Mesothelial cell of epicardium (in vitro differentiated cells): ENCODE data around the gene ZNF540. TPM values are rescaled to one million over a fixed set of nuclear protein-coding genes. Genes with fewer than 3 reads are reported as not detected.
A peak's percentile ranks its signal among the peaks of the same experiment; 100 is the strongest.

ENCODE experiments used
- DNase-seq, 2 experiments: peaks; one replicate each; pipeline ENCODE4 v3.0.0; 2021; ENCODE audit warnings: low spot score in 2 of 2; ENCODE audit not compliant: unreplicated experiment in 2 of 2
- H3K27ac Mint-ChIP-seq: 2 replicates; pipeline ENCODE4 v1.8.0; 2021; ENCODE audit warnings: mixed read lengths
- H3K27me3 Mint-ChIP-seq: 2 replicates; pipeline ENCODE4 v1.8.0; 2021; ENCODE audit warnings: low read depth, mixed read lengths
- H3K36me3 Mint-ChIP-seq: 2 replicates; pipeline ENCODE4 v1.8.0; 2021; ENCODE audit warnings: mixed read lengths
- H3K4me1 Mint-ChIP-seq: 2 replicates; pipeline ENCODE4 v1.8.0; 2021; ENCODE audit warnings: mixed read lengths
- H3K4me3 Mint-ChIP-seq: 2 replicates; pipeline ENCODE4 v1.8.0; 2021; ENCODE audit warnings: mild to moderate bottlenecking, moderate library complexity, mixed read lengths
- H3K9me3 Mint-ChIP-seq: 2 replicates; pipeline ENCODE4 v1.8.0; 2021; ENCODE audit warnings: mixed read lengths
- total RNA-seq: library from RNA; stranded (reverse); gene quantifications from 3 replicates; pipeline ENCODE4 v1.2.1, GENCODE V29; 2021
- TF ChIP-seq, protein P1 (sequence below): fragments of 200-600 bp; sonication (generic); IDR thresholded peaks from one replicate; pipeline ENCODE4 v1.5.0; 2021; ENCODE audit warnings: antibody characterized with exemption; ENCODE audit not compliant: unreplicated experiment

The ZNF540 gene
- total RNA-seq, 1 donor from 2014 or later: 0.98 TPM

DNA sequence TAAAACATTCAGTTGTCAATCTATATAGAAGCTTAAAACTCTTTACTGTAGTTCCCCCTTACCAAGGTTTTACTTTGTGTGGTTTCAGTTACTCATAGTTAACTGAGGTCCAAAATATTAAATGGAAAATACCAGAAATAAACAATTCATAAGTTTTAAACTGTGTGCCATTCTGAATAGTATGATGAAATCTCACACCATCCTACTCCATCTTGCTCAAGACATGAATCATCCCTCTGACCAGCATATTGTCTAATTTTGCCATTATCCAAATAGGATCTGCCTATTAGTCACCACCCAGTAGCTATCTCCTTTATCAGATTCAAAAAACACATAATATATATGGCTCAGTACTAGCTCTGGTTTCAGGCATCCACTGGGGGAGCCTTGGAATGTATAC is 22.5 kb upstream of the ZNF540 start:
- H3K27ac Mint-ChIP-seq: no peak overlapping the region
- no peak for DNase-seq
- TF ChIP-seq, protein P1, sequence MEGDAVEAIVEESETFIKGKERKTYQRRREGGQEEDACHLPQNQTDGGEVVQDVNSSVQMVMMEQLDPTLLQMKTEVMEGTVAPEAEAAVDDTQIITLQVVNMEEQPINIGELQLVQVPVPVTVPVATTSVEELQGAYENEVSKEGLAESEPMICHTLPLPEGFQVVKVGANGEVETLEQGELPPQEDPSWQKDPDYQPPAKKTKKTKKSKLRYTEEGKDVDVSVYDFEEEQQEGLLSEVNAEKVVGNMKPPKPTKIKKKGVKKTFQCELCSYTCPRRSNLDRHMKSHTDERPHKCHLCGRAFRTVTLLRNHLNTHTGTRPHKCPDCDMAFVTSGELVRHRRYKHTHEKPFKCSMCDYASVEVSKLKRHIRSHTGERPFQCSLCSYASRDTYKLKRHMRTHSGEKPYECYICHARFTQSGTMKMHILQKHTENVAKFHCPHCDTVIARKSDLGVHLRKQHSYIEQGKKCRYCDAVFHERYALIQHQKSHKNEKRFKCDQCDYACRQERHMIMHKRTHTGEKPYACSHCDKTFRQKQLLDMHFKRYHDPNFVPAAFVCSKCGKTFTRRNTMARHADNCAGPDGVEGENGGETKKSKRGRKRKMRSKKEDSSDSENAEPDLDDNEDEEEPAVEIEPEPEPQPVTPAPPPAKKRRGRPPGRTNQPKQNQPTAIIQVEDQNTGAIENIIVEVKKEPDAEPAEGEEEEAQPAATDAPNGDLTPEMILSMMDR: no peak
- H3K4me3 Mint-ChIP-seq: no peak overlapping the region
- H3K4me1 Mint-ChIP-seq: no peaks in the 10 kb centered on the region
- H3K36me3 Mint-ChIP-seq: peaks cover 64% of the 10 kb centered on the region
- peaks cover 60% of the 10 kb centered on the region for H3K9me3 Mint-ChIP-seq
- no peaks in the 10 kb centered on the region for H3K27me3 Mint-ChIP-seq

DNA sequence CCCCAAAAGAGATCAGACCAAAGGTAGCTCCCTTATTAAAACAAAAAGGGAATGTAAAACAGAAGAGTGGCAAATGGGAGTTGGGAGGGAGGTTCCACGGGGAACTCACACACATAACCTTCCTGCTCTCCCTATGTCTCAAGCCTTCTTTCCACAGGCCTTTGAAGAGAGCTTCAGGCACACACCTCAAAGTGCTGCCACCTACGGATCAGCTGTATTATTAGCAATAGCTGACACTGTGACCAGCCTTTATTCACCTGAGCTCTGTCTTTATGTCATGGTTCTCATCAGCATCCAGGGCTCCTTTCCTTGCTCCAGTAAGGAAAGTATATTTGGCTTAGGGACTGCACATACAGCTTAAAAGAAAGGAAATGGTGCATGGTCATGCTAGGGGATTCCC is 11.3 kb upstream of the ZNF540 start:
- no peak overlapping the region for H3K4me3 Mint-ChIP-seq
- H3K27me3 Mint-ChIP-seq: no peaks in the 10 kb centered on the region
- TF ChIP-seq, protein P1: no peak
- DNase-seq: no peak
- peaks cover 51% of the 10 kb centered on the region for H3K9me3 Mint-ChIP-seq
- no peaks in the 10 kb centered on the region for H3K4me1 Mint-ChIP-seq
- no peak overlapping the region for H3K27ac Mint-ChIP-seq
- peaks cover 64% of the 10 kb centered on the region for H3K36me3 Mint-ChIP-seq

DNA sequence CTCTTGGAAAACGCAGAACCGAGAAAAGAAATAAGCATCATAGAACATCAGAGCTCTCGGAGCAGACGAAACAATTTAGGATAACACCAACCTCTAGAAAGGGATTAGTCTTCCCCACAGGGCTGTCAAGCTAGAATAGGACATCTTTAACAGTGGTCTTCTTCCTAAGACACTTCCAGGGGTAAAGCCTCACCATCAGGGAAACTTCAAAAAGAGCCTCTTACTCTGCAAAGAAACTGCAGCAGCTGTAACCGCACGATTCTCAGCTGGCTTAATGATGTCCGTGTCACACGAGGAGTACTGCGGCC is 726 bp upstream of the ZNF540 start:
- Mint-ChIP-seq H3K9me3 (peaks cover 19% of the 10 kb centered on the region), H3K4me3 (peak overlapping the region; percentile 83), H3K27ac (peak overlapping the region; percentile 99), H3K36me3 (peaks cover 19% of the 10 kb centered on the region), H3K27me3 (peaks cover 10% of the 10 kb centered on the region), H3K4me1 (peaks cover 17% of the 10 kb centered on the region)
- DNase-seq: no peak
- TF ChIP-seq, protein P1: no peak

DNA sequence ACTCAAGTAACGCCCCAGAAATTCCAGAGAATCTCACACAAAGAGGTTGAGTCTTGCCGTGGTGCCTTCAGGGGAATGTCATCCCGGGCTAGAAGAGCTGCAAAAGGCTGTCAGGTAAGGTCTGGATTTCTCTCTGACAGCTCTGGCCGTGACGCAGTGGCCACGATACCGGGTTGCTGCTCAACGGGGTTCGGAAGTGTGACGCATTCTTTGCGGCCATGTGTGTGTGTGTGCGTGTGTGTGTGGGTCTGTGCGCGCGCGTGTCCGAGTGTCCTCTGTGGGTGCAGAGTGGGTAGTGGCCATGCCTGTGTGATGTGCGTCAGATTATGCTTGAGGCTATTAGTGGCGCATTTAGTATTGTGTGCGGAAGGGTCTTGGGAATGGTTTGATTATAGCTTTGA is 306 bp downstream of the ZNF540 start:
- peaks cover 17% of the 10 kb centered on the region for H3K4me1 Mint-ChIP-seq
- H3K9me3 Mint-ChIP-seq: peaks cover 14% of the 10 kb centered on the region
- peaks cover 10% of the 10 kb centered on the region for H3K27me3 Mint-ChIP-seq
- H3K36me3 Mint-ChIP-seq: peaks cover 14% of the 10 kb centered on the region
- H3K4me3 Mint-ChIP-seq: peak overlapping the region; percentile 83
- TF ChIP-seq, protein P1: no peak
- DNase-seq: no peak
- H3K27ac Mint-ChIP-seq: peak overlapping the region; percentile 99

DNA sequence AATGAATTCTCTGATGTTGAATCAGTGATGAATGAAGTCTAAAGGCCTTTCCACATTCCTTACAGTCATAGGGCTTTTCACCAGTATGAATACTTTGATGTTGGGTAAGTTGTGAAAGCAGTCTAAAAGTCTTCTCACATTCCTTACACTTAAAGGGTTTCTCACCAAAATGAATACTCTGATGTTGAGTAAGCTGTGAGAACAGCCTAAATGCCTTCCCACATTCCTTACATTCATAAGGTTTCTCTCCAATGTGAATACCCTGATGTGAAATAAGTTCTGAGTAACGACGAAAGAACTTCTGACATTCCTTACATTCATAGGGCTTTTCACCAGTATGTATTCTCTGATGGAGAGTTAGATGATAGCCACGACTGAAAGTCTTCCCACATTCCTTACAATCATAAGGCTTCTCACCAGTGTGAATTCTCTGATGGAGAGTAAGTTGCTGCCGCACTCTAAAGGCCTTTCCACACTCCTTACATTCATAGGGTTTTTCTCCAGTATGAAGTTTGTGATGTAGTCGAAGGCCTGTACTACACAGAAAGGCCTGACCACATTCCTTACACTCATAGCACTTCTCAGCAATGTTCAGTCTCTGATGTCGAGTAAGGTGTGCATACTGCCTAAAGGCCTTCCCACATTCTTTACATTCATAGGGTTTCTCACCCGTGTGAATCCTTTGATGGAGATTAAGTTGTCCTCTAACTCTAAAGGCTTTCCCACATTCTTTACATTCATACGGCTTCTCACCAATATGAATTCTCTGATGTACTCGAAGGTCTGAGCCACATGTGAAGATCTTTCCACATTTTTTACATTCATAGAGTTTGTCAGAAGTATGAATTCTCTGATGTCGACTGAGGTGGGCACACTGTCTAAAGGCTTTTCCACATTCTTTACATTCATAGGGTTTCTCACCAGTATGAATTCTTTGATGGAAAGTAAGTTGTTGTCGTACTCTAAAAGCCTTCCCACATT is 40.7 kb downstream of the ZNF540 start:
- Mint-ChIP-seq H3K27ac (no peak overlapping the region), H3K36me3 (peaks cover 62% of the 10 kb centered on the region), H3K27me3 (no peaks in the 10 kb centered on the region), H3K4me1 (no peaks in the 10 kb centered on the region), H3K4me3 (no peak overlapping the region), H3K9me3 (peaks cover 53% of the 10 kb centered on the region)
- TF ChIP-seq, protein P1: no peak
- no peak for DNase-seq
